ENCODE results near the gene CCAR1.

DNA sequence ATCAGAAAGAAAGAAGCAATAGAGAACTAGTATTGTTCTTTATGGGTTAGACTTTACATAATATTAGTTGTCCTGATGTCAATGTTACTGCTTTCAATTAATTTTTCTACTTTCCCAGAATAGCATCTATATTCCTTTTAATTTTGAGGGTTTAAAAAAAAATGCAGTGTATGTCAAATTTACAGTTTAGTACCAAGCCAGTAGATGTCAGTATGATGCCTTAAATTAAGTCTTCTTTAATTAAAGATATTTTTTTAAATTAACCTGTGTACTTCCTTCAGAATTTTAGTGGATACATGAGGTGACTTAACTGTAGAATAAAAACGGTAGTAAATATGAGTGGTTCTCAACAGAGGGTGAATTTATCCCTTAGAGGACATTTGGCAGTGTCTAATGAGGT, 71.1 kb downstream of the CCAR1 start:
- TF ChIP-seq POLR2A (IDR thresholded peaks at IDR 0.05), result no peak
- TF ChIP-seq, protein P1, sequence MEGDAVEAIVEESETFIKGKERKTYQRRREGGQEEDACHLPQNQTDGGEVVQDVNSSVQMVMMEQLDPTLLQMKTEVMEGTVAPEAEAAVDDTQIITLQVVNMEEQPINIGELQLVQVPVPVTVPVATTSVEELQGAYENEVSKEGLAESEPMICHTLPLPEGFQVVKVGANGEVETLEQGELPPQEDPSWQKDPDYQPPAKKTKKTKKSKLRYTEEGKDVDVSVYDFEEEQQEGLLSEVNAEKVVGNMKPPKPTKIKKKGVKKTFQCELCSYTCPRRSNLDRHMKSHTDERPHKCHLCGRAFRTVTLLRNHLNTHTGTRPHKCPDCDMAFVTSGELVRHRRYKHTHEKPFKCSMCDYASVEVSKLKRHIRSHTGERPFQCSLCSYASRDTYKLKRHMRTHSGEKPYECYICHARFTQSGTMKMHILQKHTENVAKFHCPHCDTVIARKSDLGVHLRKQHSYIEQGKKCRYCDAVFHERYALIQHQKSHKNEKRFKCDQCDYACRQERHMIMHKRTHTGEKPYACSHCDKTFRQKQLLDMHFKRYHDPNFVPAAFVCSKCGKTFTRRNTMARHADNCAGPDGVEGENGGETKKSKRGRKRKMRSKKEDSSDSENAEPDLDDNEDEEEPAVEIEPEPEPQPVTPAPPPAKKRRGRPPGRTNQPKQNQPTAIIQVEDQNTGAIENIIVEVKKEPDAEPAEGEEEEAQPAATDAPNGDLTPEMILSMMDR (IDR thresholded peaks at IDR 0.05), result no peak
